ENCODE results near the gene PEX14. TPM values are rescaled to one million over a fixed set of nuclear protein-coding genes. Genes with fewer than 3 reads are reported as not detected.

Gene PEX14
- total and polyA plus RNA-seq, 9 of the 15 experiments (the other 6 are each of a cell fraction or from before 2014, with no cell fraction given), result 2.6 to 45.7 (median 22.7) TPM

DNA sequence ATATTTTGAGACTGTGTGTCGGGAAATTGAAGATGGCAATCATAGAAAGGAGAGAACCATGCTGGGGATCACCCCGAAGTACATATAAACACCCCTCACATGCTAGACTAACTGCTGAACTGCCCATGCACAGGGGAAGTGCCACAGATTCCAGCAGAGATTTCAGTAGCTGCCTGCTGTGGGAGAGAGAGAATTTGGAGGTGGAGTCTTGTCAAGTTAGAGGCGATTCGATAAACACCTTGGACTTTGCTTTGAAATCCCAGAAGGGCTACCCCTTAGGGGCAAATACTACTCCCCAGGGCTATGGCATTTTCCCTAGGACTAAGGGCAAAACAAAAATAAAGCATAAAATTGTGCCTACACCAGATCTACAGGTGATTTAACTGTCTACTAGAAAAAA lies 103.3 kb downstream of the PEX14 start:
- ATAC-seq (no peak), DNase-seq (ENCODE audit: extremely low read depth in 1 of 4, low spot score in 3 of 4) (no peak), FAIRE-seq (no peak)
- no peaks in the 10 kb centered on the region for H4K20me1 ChIP-seq (replicated peaks; ENCODE audit: control insufficient read depth, insufficient read depth, low read length)
- H2AFZ ChIP-seq (ENCODE audit: low read depth, low read length), result no peak overlapping the region
- H3K9ac ChIP-seq (ENCODE audit: insufficient read depth in 1 of 2, low read depth in 2 of 2, low read length in 2 of 2), result no peak overlapping the region
- in situ Hi-C loops (cut with MboI) (no loop called here), intact Hi-C loops (cut with micrococcal nuclease) (no loop called here)
- H3K4me2 ChIP-seq (ENCODE audit: insufficient read depth, low read length), result no peak overlapping the region
- no peaks in the 10 kb centered on the region for H3K9me3 ChIP-seq (replicated peaks; ENCODE audit: control insufficient read depth, insufficient read depth, low read depth, low read length)
- CTCF ChIA-PET (ENCODE audit: low intra/inter-chr PET ratio), result no interaction called here
- WGBS (ENCODE audit: insufficient coverage, low coverage, missing lambda C conversion rate), result 100% methylated on average over 4 of the region's 4 CpGs
- H3K4me3 ChIP-seq, result no peak overlapping the region
- H3K79me2 ChIP-seq (ENCODE audit: control insufficient read depth, insufficient read depth, low read length), result no peaks in the 10 kb centered on the region; the same call in 2 of the 3 replicates
- H3K4me1 ChIP-seq (replicated peaks in 1 of 2; ENCODE audit: control insufficient read depth in 2 of 2, insufficient read depth in 2 of 2, low read length in 2 of 2), result no peaks in the 10 kb centered on the region
- H3K36me3 ChIP-seq (ENCODE audit: control insufficient read depth, insufficient read depth, low read length), result 0 out of 3 replicates have a peak, but pooled peaks cover 4% of the 10 kb centered on the region
- TF ChIP-seq, protein P1, sequence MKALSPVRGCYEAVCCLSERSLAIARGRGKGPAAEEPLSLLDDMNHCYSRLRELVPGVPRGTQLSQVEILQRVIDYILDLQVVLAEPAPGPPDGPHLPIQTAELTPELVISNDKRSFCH (CRISPR knock-in tag; IDR thresholded peaks at IDR 0.05), result no peak
- TF ChIP-seq, protein P1 (tag; IDR thresholded peaks at IDR 0.05), result no peak
- TF ChIP-seq FOSL1 (tag; conservative IDR thresholded peaks at IDR 0.05) (no peak), SREBF2 (CRISPR knock-in tag; IDR thresholded peaks at IDR 0.05) (no peak), GTF2F1 (IDR thresholded peaks at IDR 0.05; ENCODE audit: low read depth, low read length) (no peak), ATF7 (IDR thresholded peaks at IDR 0.05) (no peak), DPF2 (IDR thresholded peaks at IDR 0.05) (no peak), HNRNPK (IDR thresholded peaks at IDR 0.05; ENCODE audit: low read depth, low read length, poor library complexity, severe bottlenecking) (no peak)
- TF ChIP-seq, protein P2, sequence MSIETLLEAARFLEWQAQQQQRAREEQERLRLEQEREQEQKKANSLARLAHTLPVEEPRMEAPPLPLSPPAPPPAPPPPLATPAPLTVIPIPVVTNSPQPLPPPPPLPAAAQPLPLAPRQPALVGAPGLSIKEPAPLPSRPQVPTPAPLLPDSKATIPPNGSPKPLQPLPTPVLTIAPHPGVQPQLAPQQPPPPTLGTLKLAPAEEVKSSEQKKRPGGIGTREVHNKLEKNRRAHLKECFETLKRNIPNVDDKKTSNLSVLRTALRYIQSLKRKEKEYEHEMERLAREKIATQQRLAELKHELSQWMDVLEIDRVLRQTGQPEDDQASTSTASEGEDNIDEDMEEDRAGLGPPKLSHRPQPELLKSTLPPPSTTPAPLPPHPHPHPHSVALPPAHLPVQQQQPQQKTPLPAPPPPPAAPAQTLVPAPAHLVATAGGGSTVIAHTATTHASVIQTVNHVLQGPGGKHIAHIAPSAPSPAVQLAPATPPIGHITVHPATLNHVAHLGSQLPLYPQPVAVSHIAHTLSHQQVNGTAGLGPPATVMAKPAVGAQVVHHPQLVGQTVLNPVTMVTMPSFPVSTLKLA (conservative IDR thresholded peaks at IDR 0.05), result no peak
- TF ChIP-seq, protein P3, sequence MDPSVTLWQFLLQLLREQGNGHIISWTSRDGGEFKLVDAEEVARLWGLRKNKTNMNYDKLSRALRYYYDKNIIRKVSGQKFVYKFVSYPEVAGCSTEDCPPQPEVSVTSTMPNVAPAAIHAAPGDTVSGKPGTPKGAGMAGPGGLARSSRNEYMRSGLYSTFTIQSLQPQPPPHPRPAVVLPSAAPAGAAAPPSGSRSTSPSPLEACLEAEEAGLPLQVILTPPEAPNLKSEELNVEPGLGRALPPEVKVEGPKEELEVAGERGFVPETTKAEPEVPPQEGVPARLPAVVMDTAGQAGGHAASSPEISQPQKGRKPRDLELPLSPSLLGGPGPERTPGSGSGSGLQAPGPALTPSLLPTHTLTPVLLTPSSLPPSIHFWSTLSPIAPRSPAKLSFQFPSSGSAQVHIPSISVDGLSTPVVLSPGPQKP (CRISPR knock-in tag; IDR thresholded peaks at IDR 0.05), result no peak
- TF ChIP-seq, protein P4, sequence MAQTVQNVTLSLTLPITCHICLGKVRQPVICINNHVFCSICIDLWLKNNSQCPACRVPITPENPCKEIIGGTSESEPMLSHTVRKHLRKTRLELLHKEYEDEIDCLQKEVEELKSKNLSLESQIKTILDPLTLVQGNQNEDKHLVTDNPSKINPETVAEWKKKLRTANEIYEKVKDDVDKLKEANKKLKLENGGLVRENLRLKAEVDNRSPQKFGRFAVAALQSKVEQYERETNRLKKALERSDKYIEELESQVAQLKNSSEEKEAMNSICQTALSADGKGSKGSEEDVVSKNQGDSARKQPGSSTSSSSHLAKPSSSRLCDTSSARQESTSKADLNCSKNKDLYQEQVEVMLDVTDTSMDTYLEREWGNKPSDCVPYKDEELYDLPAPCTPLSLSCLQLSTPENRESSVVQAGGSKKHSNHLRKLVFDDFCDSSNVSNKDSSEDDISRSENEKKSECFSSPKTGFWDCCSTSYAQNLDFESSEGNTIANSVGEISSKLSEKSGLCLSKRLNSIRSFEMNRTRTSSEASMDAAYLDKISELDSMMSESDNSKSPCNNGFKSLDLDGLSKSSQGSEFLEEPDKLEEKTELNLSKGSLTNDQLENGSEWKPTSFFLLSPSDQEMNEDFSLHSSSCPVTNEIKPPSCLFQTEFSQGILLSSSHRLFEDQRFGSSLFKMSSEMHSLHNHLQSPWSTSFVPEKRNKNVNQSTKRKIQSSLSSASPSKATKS (CRISPR knock-in tag; IDR thresholded peaks at IDR 0.05), result no peak
- no peaks in the 10 kb centered on the region for H3K27me3 ChIP-seq (ENCODE audit: control insufficient read depth in 2 of 2, insufficient read depth in 2 of 2, low read length in 2 of 2)
- BruUV-seq (replicated peaks), result no TSS peak
- POLR2A ChIA-PET, result no interaction called here
- no peaks in the 10 kb centered on the region for H3K9me1 ChIP-seq (ENCODE audit: control insufficient read depth, insufficient read depth, low read length)
- H3K27ac ChIP-seq (ENCODE audit: extremely low read depth, low read depth, low read length), result no peak overlapping the region
